GM18498 (cell line): ENCODE measurements around the gene CLSTN2.

Source experiments
- ATAC-seq: cut with Tn5 transposase; IDR thresholded peaks from one replicate; pipeline ENCODE4 v1.9.1; 2021; ENCODE audit warnings: mild to moderate bottlenecking, moderate library complexity; ENCODE audit not compliant: unreplicated experiment

Gene CLSTN2

GRCh38 chr3:140332131-140332530 lies 397.1 kb downstream of the CLSTN2 start:
- ATAC-seq = no peak

GRCh38 chr3:140334132-140334929 lies 399.3 kb downstream of the CLSTN2 start:
- ATAC-seq = no peak

GRCh38 chr3:140336465-140336864 lies 401.5 kb downstream of the CLSTN2 start:
- ATAC-seq = no peak

GRCh38 chr3:140338916-140339315 lies 403.9 kb downstream of the CLSTN2 start:
- no peak for ATAC-seq

GRCh38 chr3:140341203-140341602 lies 406.2 kb downstream of the CLSTN2 start:
- no peak for ATAC-seq

GRCh38 chr3:140341817-140342403 lies 406.9 kb downstream of the CLSTN2 start:
- no peak for ATAC-seq

GRCh38 chr3:140342668-140343067 lies 407.7 kb downstream of the CLSTN2 start:
- ATAC-seq = no peak

- no peak for ATAC-seq
Observed at GRCh38 chr3:140343211-140344081, 408.5 kb downstream of the CLSTN2 start.

GRCh38 chr3:140344082-140344454 lies 409.1 kb downstream of the CLSTN2 start:
- no peak for ATAC-seq

- ATAC-seq = no peak
Observed at GRCh38 chr3:140344601-140345205, 409.7 kb downstream of the CLSTN2 start.

GRCh38 chr3:140347151-140347550 lies 412.2 kb downstream of the CLSTN2 start:
- no peak for ATAC-seq

- no peak for ATAC-seq
Observed at GRCh38 chr3:140349938-140350337, 415.0 kb downstream of the CLSTN2 start.

- no peak for ATAC-seq
Observed at GRCh38 chr3:140351466-140351865, 416.5 kb downstream of the CLSTN2 start.

GRCh38 chr3:140355481-140355880 lies 420.5 kb downstream of the CLSTN2 start:
- no peak for ATAC-seq

GRCh38 chr3:140358686-140359085 lies 423.7 kb downstream of the CLSTN2 start:
- no peak for ATAC-seq

GRCh38 chr3:140359233-140359995 lies 424.4 kb downstream of the CLSTN2 start:
- no peak for ATAC-seq

- ATAC-seq = no peak
Observed at GRCh38 chr3:140360332-140360731, 425.3 kb downstream of the CLSTN2 start.

GRCh38 chr3:140363801-140364200 lies 428.8 kb downstream of the CLSTN2 start:
- ATAC-seq = no peak

- ATAC-seq = no peak
Observed at GRCh38 chr3:140365872-140366697, 431.1 kb downstream of the CLSTN2 start.
